ENCODE results near the gene TYRO3.

The TYRO3 gene

GRCh38 chr15:41603941-41604911 lies 45.2 kb downstream of the TYRO3 start:
- DNase-seq (ENCODE audit: low read depth, low spot score): peak; percentile 11

DNA sequence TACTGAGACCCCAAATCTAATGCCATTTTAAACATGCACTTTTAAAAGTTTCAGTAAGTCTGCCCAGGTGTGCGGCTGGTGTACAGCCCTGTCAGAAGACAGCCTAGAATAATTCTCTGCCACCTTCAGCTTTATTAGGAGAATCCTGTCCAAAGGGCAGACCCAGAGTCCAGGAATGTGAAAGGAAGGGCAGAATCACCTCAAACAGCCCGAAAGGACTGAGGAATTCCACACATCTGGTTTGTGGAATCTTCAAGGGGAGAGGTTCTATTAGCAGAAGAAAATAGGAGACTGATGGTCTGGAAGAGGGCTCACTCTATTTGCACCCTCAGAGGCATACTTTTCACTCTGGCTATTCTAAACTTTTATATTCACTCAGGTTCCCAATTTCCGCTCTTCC lies 46.6 kb downstream of the TYRO3 start:
- no peak for DNase-seq (ENCODE audit: low read depth, low spot score)

- no peak for DNase-seq (ENCODE audit: low read depth, low spot score)
These were observed 48.0 kb downstream of the TYRO3 start for GRCh38 chr15:41606997-41607396.

DNA sequence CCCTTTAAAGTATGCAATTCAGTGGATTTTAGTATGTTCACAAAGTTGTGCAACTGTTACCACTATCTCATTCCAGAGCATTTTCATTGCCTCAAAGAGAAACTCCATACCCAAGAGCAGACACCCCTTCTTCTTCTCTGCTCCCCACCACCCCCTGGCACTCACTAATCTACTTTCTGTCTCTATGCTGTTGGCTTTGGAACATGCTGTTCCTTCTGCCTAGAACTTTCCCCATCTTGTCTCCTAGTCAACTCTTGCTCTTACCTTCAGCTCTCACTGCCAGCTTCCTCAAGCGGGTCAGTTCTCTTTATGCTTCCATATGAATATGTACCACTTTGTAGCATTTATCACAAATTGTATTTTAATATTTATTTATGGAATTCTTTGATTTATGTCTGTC lies 50.1 kb downstream of the TYRO3 start:
- DNase-seq (ENCODE audit: low read depth, low spot score): no peak

DNA sequence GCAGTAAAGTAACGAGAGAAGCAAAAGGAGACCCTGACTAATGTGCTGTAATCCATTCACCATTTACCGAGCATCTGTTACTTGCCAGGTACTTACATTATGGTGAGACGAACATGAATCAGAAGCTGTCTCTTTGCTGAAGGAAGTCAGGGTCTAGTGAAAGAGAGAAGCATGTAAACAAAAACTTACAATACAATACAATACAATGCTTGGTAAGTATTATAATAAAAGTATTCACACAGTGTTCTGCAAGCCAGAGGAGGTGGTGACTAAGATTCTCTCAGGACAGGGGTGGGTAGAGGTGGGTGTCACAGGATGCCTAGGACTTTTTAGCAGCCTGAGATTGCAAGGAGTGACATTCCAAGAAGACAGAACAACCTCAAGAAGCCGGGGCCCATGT lies 51.0 kb downstream of the TYRO3 start:
- DNase-seq (ENCODE audit: low read depth, low spot score): no peak

DNA sequence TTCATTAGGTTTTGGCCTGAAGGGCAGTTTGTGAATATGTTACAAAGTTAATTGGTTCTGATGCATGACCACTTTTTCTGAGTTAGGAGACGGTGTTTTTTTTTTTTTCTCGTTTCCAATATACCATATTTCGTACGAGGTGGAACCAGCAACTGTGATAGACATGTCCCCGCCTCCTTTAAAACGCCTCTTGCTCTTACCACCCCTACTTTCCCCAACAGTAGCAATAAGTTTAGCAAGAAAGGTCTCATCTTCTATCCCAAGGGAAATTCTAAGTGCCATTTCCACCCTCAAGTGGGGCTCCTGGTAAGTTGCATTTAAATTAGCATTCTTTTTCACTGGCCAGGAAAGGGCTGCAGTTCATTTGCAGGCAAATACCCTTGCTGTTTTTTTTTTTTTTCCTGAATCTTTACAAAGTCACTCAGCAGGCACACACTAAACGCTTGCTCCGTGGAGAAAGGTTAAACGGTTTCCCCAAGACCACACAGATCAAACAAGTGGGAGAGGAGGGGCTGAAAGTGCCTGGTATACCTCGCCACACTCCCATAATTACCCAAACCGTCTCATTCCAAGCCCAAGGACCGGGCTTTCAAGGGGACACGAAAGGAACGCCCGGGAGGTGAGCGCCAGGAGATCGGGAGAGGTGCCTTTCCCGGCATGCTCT lies 61.7 kb downstream of the TYRO3 start:
- DNase-seq (ENCODE audit: low read depth, low spot score): no peak

- DNase-seq (ENCODE audit: low read depth, low spot score): peak; percentile 66
These were observed 62.5 kb downstream of the TYRO3 start for GRCh38 chr15:41621200-41622193.

DNA sequence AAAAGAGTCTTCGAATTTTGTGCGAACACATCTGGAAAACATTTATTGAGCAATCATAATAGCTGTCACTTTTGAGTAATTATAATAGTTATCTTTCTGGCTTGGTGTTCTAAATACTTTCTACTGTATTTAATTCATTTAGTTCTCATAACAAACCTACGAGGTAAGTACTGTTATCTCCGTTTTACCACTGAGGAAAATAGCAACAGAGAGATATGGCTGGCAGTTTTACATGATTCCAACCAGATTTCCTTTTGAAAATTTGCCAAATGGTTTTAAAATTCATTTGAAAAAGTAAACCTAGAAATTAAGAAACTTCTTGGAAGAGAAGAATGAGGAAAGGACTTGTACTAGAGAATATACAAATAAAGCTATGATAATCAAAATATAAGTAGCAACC lies 63.9 kb downstream of the TYRO3 start:
- no peak for DNase-seq (ENCODE audit: low read depth, low spot score)

DNA sequence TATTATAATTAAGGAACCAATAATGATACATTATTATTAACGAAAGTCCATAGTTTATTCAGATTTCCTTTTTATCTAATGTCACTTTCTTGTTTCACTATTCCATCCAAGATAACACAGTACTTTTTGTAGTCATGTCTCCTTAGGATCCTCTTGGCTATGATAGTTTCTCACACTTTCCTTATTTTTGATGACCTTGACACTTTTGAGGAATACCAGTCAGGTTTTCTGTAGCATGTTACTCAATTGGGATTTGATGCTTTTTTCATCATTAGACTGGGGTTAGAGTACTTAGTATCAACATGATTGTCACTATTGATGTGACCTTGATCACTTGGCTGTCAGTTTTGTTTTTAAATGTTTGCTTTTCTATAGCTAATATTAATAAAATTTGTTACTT lies 68.2 kb downstream of the TYRO3 start:
- no peak for DNase-seq (ENCODE audit: low read depth, low spot score)

DNA sequence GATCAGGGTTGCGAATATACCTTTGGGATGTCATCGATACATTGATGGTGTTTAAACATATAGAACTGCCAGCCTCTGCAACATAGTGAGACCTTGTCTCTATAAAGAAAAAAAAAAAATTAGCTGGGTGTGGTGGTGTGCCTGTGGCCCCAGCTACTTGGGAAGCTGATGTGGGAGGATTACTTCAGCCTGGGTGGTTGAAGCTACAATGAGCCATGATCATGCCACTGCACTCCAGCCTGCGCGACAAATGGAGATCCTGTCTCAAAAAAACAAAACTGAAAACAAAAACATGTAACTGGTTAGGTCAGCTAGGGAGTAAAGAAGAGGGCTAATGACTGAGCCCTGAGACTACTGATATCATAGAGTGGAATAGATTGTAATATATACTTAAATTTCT lies 70.5 kb downstream of the TYRO3 start:
- no peak for DNase-seq (ENCODE audit: low read depth, low spot score)

GRCh38 chr15:41629883-41630282 lies 70.9 kb downstream of the TYRO3 start:
- DNase-seq (ENCODE audit: low read depth, low spot score): no peak

DNA sequence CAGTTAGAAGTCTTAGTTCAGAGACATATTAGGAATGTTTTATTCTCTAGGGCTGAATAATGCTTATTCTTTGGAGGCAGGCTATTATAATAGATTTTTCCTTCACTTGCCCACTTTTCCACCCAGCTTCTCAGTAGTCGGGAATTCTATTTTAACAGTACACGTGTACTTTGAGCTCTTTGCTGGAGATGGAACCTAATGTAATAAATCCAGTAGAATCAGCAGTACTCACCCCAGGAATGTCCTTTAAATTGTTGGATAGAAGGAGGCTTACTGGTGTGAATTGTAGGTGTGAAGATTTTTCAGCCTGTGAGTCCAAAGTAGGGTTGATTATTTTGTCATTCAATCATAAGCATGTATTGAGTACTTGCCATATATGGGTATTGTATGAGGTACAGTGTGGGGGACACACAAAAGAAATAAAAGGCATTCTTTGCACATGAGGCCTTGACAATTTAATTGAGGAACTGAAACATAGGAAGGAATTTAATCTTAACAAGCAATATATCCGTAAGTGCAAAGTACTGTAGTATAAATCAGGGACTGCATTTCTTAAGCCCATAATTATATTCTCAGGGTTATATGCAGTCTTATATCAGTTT lies 71.7 kb downstream of the TYRO3 start:
- DNase-seq (ENCODE audit: low read depth, low spot score): no peak

DNA sequence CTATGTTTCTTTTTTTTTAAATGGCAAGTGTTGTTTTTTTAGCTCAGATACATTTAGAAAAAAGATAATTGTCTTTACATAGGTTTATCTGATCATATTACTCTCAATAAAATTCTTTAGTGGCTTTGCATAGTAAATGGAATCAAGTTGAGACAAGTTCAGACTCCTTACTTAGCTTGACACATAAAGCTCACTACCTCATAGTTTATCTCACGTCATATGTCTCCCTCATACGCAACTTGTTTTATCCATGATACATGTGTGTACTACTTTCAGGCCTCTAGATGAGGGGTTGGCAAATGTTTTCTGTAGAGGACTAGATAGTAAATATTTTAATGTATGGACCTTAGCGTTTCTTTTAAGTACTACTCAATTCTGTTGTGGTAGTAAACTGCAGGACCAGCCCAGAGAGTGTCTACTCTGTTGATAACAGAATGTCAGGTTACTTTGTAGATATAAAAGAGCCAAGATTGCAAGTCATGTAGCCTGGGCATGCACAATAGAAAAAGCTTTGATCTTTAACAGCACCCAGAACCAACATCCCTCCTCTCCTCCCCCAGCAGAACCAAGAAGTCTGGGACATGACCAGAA lies 73.0 kb downstream of the TYRO3 start:
- DNase-seq (ENCODE audit: low read depth, low spot score): no peak
